GM12878 (cell line): ENCODE results near the gene TRABD2B. TPM values are rescaled to one million over a fixed set of nuclear protein-coding genes. Genes with fewer than 3 reads are reported as not detected.

Experiments used
- ATAC-seq: fragments of 200-7000 bp; cut with Tn5 transposase; 3 replicates; pipeline ENCODE4 v1.9.1; 2020; ENCODE audit warnings: mild to moderate bottlenecking, moderate library complexity
- BruUV-seq: library from RNA; stranded (reverse); fragments of 400-500 nt; replicated peaks from 2 replicates; lab custom pipeline; 2021; lab: Mats Ljungman, UMichigan
- CTCF ChIA-PET: fragments of 300-600 bp; sonication (Branson Sonifier 250); formaldehyde crosslinking; extraction: SDS; loops from one replicate; lab custom pipeline; 2021; ENCODE audit warnings: inconsistent platforms; lab: Yijun Ruan, JAX
- POLR2A ChIA-PET: fragments of 350-600 bp; formaldehyde crosslinking; extraction: SDS; loops from one replicate; lab custom pipeline; 2021; ENCODE audit warnings: inconsistent platforms; lab: Charles Lee
- RAD21 ChIA-PET: fragments of 300-600 bp; sonication (Branson Sonifier 250); formaldehyde crosslinking; loops from one replicate; lab custom pipeline; 2023; ENCODE audit warnings: antibody characterized with exemption; ENCODE audit not compliant: unreplicated experiment; lab: Charles Lee
- SMC1A ChIA-PET: fragments of 300-600 bp; sonication (Branson Sonifier 250); formaldehyde crosslinking; loops from one replicate; lab custom pipeline; 2023; ENCODE audit not compliant: unreplicated experiment, uncharacterized antibody; lab: Charles Lee
- DNase-seq: peaks from one replicate; pipeline ENCODE4 v3.0.0-alpha.2; 2011; ENCODE audit warnings: low read depth, low spot score
- FAIRE-seq: peaks from 3 replicates; lab custom pipeline; 2011; peaks lifted over from hg19 to GRCh38; lab: Jason Lieb, UNC
- H2AFZ ChIP-seq: 2 replicates; pipeline ENCODE4 v1.6.0; 2011; ENCODE audit warnings: low read depth, low read length, control low read depth; ENCODE audit not compliant: control insufficient read depth
- H3K27ac ChIP-seq: 2 replicates; pipeline ENCODE4 v1.5.1; 2011; ENCODE audit warnings: control low read depth; ENCODE audit not compliant: control insufficient read depth, insufficient read depth
- H3K27me3 ChIP-seq, 2 experiments: replicated peaks in 1 of 2; 2 replicates each; pipeline versions ENCODE4 v1.6.0 to v1.6.1; 2011; ENCODE audit warnings: low read length in 1 of 2; ENCODE audit not compliant: control insufficient read depth in 2 of 2, insufficient read depth in 2 of 2
- H3K36me3 ChIP-seq, 2 experiments: 2 replicates each; pipeline ENCODE4 v1.5.1; 2011; ENCODE audit warnings: low read length in 1 of 2; ENCODE audit not compliant: control insufficient read depth in 2 of 2, insufficient read depth in 2 of 2
- H3K4me1 ChIP-seq: 2 replicates; pipeline ENCODE4 v1.6.1; 2011; ENCODE audit warnings: mild to moderate bottlenecking, low read length, moderate library complexity, mixed read lengths; ENCODE audit not compliant: control insufficient read depth, insufficient read depth
- H3K4me2 ChIP-seq: 2 replicates; pipeline ENCODE4 v1.6.0; 2011; ENCODE audit warnings: control low read depth; ENCODE audit not compliant: control insufficient read depth, insufficient read depth
- H3K4me3 ChIP-seq: fragments of 200-600 bp; sonication (generic); 2 replicates; pipeline ENCODE4 v1.5.1; 2016
- H3K79me2 ChIP-seq: 2 replicates; pipeline ENCODE4 v1.6.0; 2011; ENCODE audit warnings: low read length; ENCODE audit not compliant: control insufficient read depth, insufficient read depth
- H3K9ac ChIP-seq: 2 replicates; pipeline ENCODE4 v1.8.0; 2011; ENCODE audit warnings: low read length, control low read depth, mixed read lengths; ENCODE audit not compliant: control insufficient read depth, insufficient read depth
- H3K9me3 ChIP-seq: replicated peaks from 3 replicates; pipeline ENCODE4 v1.5.1; 2011; ENCODE audit warnings: mild to moderate bottlenecking, low read length; ENCODE audit not compliant: control insufficient read depth, insufficient read depth
- H4K20me1 ChIP-seq: 2 replicates; pipeline ENCODE4 v1.6.0; 2011; ENCODE audit not compliant: control insufficient read depth, insufficient read depth
- ASH2L ChIP-seq: fragments of 300-600, 200-600 bp; sonication (generic); IDR thresholded peaks from 2 replicates; pipeline ENCODE4 v1.6.1; 2017; ENCODE audit warnings: low read depth, mild to moderate bottlenecking, borderline replicate concordance
- BRCA1 ChIP-seq: IDR thresholded peaks from 2 replicates; pipeline ENCODE4 v1.6.1; 2011; ENCODE audit warnings: low read depth, low read length, improper control_type of control experiment
- CREB1 ChIP-seq: IDR thresholded peaks from 2 replicates; pipeline ENCODE4 v1.6.1; 2012; ENCODE audit warnings: low read depth, mild to moderate bottlenecking, inconsistent platforms
- CREM ChIP-seq: IDR thresholded peaks from 2 replicates; pipeline ENCODE4 v1.6.1; 2014; ENCODE audit warnings: antibody characterized with exemption, low read depth
- CUX1 ChIP-seq: IDR thresholded peaks from 2 replicates; pipeline ENCODE4 v1.6.1; 2012; ENCODE audit warnings: improper control_type of control experiment, low read depth, low read length; ENCODE audit not compliant: insufficient replicate concordance
- EGR1 ChIP-seq, 2 experiments: IDR thresholded peaks; 1 replicate in 1 of 2; 2 replicates in 1 of 2; pipeline ENCODE4 v1.6.1; 2011 to 2012; ENCODE audit warnings: low read depth in 2 of 2, low read length in 2 of 2, borderline replicate concordance in 1 of 2, mild to moderate bottlenecking in 1 of 2, moderate library complexity in 1 of 2
- KAT2A ChIP-seq: conservative IDR thresholded peaks from 2 replicates; pipeline ENCODE4 v1.6.1; 2011; ENCODE audit warnings: low read depth, low read length; ENCODE audit not compliant: control insufficient read depth
- NBN ChIP-seq: fragments of 450-650 bp; IDR thresholded peaks from 2 replicates; pipeline ENCODE4 v1.6.1; 2016
- PRDM15 ChIP-seq: fragments of 450-650 bp; formaldehyde crosslinking; IDR thresholded peaks from 2 replicates; pipeline ENCODE4 v1.4.0; 2020; ENCODE audit warnings: mild to moderate bottlenecking, moderate library complexity
- SIX5 ChIP-seq: IDR thresholded peaks from 2 replicates; pipeline ENCODE4 v1.6.1; 2011; ENCODE audit warnings: mild to moderate bottlenecking, low read depth, low read length, moderate library complexity; ENCODE audit not compliant: severe bottlenecking
- STAT3 ChIP-seq: IDR thresholded peaks from 2 replicates; pipeline ENCODE4 v1.6.1; 2011; ENCODE audit warnings: low read depth, low read length, improper control_type of control experiment
- TCF12 ChIP-seq: IDR thresholded peaks from 2 replicates; pipeline ENCODE4 v1.6.1; 2011; ENCODE audit warnings: low read depth, mild to moderate bottlenecking, low read length
- ZNF622 ChIP-seq: fragments of 450-650 bp; IDR thresholded peaks from 2 replicates; pipeline ENCODE4 v1.6.1; 2017; ENCODE audit warnings: mild to moderate bottlenecking, inconsistent platforms
- WGBS: methylation state at CpG from one replicate; pipeline ENCODE4 v1.1.6; 2016; ENCODE audit warnings: low lambda C conversion rate; ENCODE audit not compliant: insufficient replicate concordance, insufficient coverage; ENCODE audit errors: missing lambda C conversion rate; 5-methylcytosine and 5-hydroxymethylcytosine counted together
- in situ Hi-C: fragments of 300-500 bp; cut with MboI; formaldehyde crosslinking; loops from 9 replicates; pipeline ENCODE4 v1.14.3; 2018; ENCODE audit warnings: mixed read lengths
- intact Hi-C: fragments of 100-400 bp; cut with micrococcal nuclease; formaldehyde crosslinking; loops from one replicate; pipeline ENCODE4 v1.14.2; 2022; ENCODE audit not compliant: unreplicated experiment
- polyA plus RNA-seq, 11 experiments: library from polyadenylated mRNA; depleted of rRNA in 4 of 11; unstranded in 6 of 11; stranded (reverse) in 5 of 11; fragments of >200 nt; fragmentation: Nextera tagmentation in 4 of 11; fragmentation: Illumina TruSeq in 1 of 11; extraction: Ambion mirVana in 4 of 11; extraction: Trizol in 1 of 11; gene quantifications; 1 replicate in 1 of 11; 2 replicates in 10 of 11; pipeline versions ENCODE4 v1.2.1 to v1.2.3, GENCODE V29; 2011 to 2016; ENCODE audit warnings: inconsistent platforms in 2 of 11, missing spikeins in 2 of 11, low read depth in 1 of 11
- total RNA-seq, 4 experiments: library from RNA; depleted of rRNA in 3 of 4; stranded (reverse); fragments of >200 nt in 3 of 4; fragmentation: Illumina TruSeq in 1 of 4; extraction: Trizol in 1 of 4; gene quantifications; 2 replicates each; pipeline versions ENCODE4 v1.2.1 to v1.2.3, GENCODE V29; 2013 to 2021

The TRABD2B gene
- total and polyA plus RNA-seq, 10 of the 15 experiments (the other 5 are each of a cell fraction or from before 2014, with no cell fraction given), result not detected

GRCh38 chr1:47786316-47786715, 210.9 kb downstream of the TRABD2B start (continued):
- no peak for TF ChIP-seq EGR1 (IDR thresholded peaks at IDR 0.05; ENCODE audit: borderline replicate concordance in 1 of 2, low read depth in 2 of 2, low read length in 2 of 2)

- no peak overlapping the region for H2AFZ ChIP-seq
- H3K27ac ChIP-seq, result no peak overlapping the region
- ChIA-PET RAD21 (no interaction called here), POLR2A (no interaction called here), CTCF (interaction anchor here (0.7 kb wide), 1 partner anchor 1297 kb away, joined by 3 read pairs; no protein-coding TSS in a partner anchor), SMC1A (no interaction called here)
- in situ Hi-C loops, result no loop called here
- BruUV-seq, result no TSS peak
- no peak overlapping the region for H3K9ac ChIP-seq
- DNase-seq (no peak), FAIRE-seq (no peak), ATAC-seq (no peak)
- no peaks in the 10 kb centered on the region for H3K79me2 ChIP-seq
- H3K27me3 ChIP-seq, result peaks cover 0 to 1% of the 10 kb centered on the region in 2 experiments; a peak in 3 of 4 replicates
- no peak overlapping the region for H3K4me3 ChIP-seq
- intact Hi-C loops, result no loop called here
- H3K4me1 ChIP-seq, result no peaks in the 10 kb centered on the region
- 8% methylated on average over 10 of the region's 10 CpGs for WGBS
- no peak overlapping the region for H3K4me2 ChIP-seq
- no peaks in the 10 kb centered on the region for H4K20me1 ChIP-seq
- H3K36me3 ChIP-seq, result no peaks in the 10 kb centered on the region
- no peaks in the 10 kb centered on the region for H3K9me3 ChIP-seq
- TF ChIP-seq STAT3, result no peak
- TF ChIP-seq BRCA1, result no peak
- TF ChIP-seq SIX5, result no peak
- no peak for TF ChIP-seq NBN
- TF ChIP-seq CREM, result no peak
- TF ChIP-seq TCF12, result no peak
- TF ChIP-seq PRDM15 (CRISPR knock-in tag), result no peak
- no peak for TF ChIP-seq CUX1
- TF ChIP-seq KAT2A, result no peak
- no peak for TF ChIP-seq ASH2L
- TF ChIP-seq CREB1, result no peak
- no peak for TF ChIP-seq ZNF622
These were observed 211.5 kb downstream of the TRABD2B start for GRCh38 chr1:47785561-47786271.
